ENCODE data around the gene NCAM1.

GRCh38 chr11:113168354-113169342 lies 207.4 kb downstream of the NCAM1 start:
- no peak for TF ChIP-seq FOXP2 (optimal IDR thresholded peaks at IDR 0.05; ENCODE audit: control extremely low read depth, extremely low read length, insufficient read depth)
- TF ChIP-seq POLR2AphosphoS5 (IDR thresholded peaks at IDR 0.05; ENCODE audit: borderline replicate concordance, low read depth, low read length), result no peak

Measured in SK-N-MC (cell line).